GM10847 (cell line): ENCODE measurements around the gene CSTF3.

Source experiments
- POLR2A ChIP-seq: IDR thresholded peaks from 2 replicates; pipeline ENCODE4 v1.6.1; 2011; ENCODE audit not compliant: insufficient read length; ENCODE audit errors: extremely low read depth

The CSTF3 gene

GRCh38 chr11:33128739-33129138 is 32.5 kb downstream of the CSTF3 start:
- no peak for TF ChIP-seq POLR2A

GRCh38 chr11:33125611-33126010 is 35.7 kb downstream of the CSTF3 start:
- no peak for TF ChIP-seq POLR2A

- no peak for TF ChIP-seq POLR2A
Measured at GRCh38 chr11:33125025-33125424, 36.3 kb downstream of the CSTF3 start.

GRCh38 chr11:33116535-33116934 is 44.7 kb downstream of the CSTF3 start:
- TF ChIP-seq POLR2A, result no peak

GRCh38 chr11:33110083-33110482 is 51.2 kb downstream of the CSTF3 start:
- no peak for TF ChIP-seq POLR2A

- no peak for TF ChIP-seq POLR2A
Measured at GRCh38 chr11:33109294-33109895, 51.9 kb downstream of the CSTF3 start.

GRCh38 chr11:33103836-33104235 is 57.4 kb downstream of the CSTF3 start:
- no peak for TF ChIP-seq POLR2A

- TF ChIP-seq POLR2A, result no peak
Measured at GRCh38 chr11:33094157-33094556, 67.1 kb downstream of the CSTF3 start.

GRCh38 chr11:33089776-33090175 is 71.5 kb downstream of the CSTF3 start:
- TF ChIP-seq POLR2A, result no peak

GRCh38 chr11:33086017-33086416 is 75.3 kb downstream of the CSTF3 start:
- TF ChIP-seq POLR2A, result no peak

GRCh38 chr11:33083918-33084317 is 77.4 kb downstream of the CSTF3 start:
- no peak for TF ChIP-seq POLR2A

GRCh38 chr11:33072465-33072864 is 88.8 kb downstream of the CSTF3 start:
- no peak for TF ChIP-seq POLR2A

- TF ChIP-seq POLR2A, result no peak
Measured at GRCh38 chr11:33068611-33069340, 92.5 kb downstream of the CSTF3 start.

GRCh38 chr11:33067294-33067693 is 94.0 kb downstream of the CSTF3 start:
- TF ChIP-seq POLR2A, result no peak

GRCh38 chr11:33065445-33066178 is 95.7 kb downstream of the CSTF3 start:
- no peak for TF ChIP-seq POLR2A

- no peak for TF ChIP-seq POLR2A
Measured at GRCh38 chr11:33064866-33065265, 96.4 kb downstream of the CSTF3 start.
